ENCODE measurements around the gene FLT4.

FLT4 gene

GRCh38 chr5:180595381-180596114 lies 53.9 kb downstream of the FLT4 start:
- H3K27ac ChIP-seq = no peak overlapping the region

GRCh38 chr5:180595046-180595379 lies 54.4 kb downstream of the FLT4 start:
- no peak overlapping the region for H3K27ac ChIP-seq
- peaks cover 19% of the 10 kb centered on the region for H4K20me1 ChIP-seq
- H3K9ac ChIP-seq = no peak overlapping the region
- no peaks in the 10 kb centered on the region for H3K9me3 ChIP-seq
- TF ChIP-seq Cebpa-rat (IDR thresholded peaks at IDR 0.05) = no peak
- no peak overlapping the region for H3K4me2 ChIP-seq
- H3K4me1 ChIP-seq = peaks cover 38% of the 10 kb centered on the region
- no peak overlapping the region for H3K4me3 ChIP-seq
- peaks cover 40% of the 10 kb centered on the region for H3K27me3 ChIP-seq
- H3K36me3 ChIP-seq = no peaks in the 10 kb centered on the region

More at GRCh38 chr5:180595381-180596114, 53.9 kb downstream of the FLT4 start:
- Histone ChIP-seq H3K4me1 (peaks cover 44% of the 10 kb centered on the region), H3K4me3 (no peak overlapping the region), H4K20me1 (peaks cover 17% of the 10 kb centered on the region), H3K9me3 (no peaks in the 10 kb centered on the region), H3K36me3 (no peaks in the 10 kb centered on the region), H3K4me2 (no peak overlapping the region), H3K9ac (no peak overlapping the region), H3K27me3 (peaks cover 35% of the 10 kb centered on the region)
- no peak for TF ChIP-seq Cebpa-rat (IDR thresholded peaks at IDR 0.05)

GRCh38 chr5:180594311-180595045 lies 54.9 kb downstream of the FLT4 start:
- no peaks in the 10 kb centered on the region for H3K36me3 ChIP-seq
- H3K4me2 ChIP-seq = no peak overlapping the region
- H3K9me3 ChIP-seq = no peaks in the 10 kb centered on the region
- H3K4me3 ChIP-seq = no peak overlapping the region
- no peak overlapping the region for H3K9ac ChIP-seq
- TF ChIP-seq Cebpa-rat (IDR thresholded peaks at IDR 0.05) = no peak
- H3K4me1 ChIP-seq = peaks cover 33% of the 10 kb centered on the region
- H3K27me3 ChIP-seq = peaks cover 45% of the 10 kb centered on the region
- no peak overlapping the region for H3K27ac ChIP-seq
- peaks cover 19% of the 10 kb centered on the region for H4K20me1 ChIP-seq

- TF ChIP-seq Cebpa-rat (IDR thresholded peaks at IDR 0.05) = no peak
- no peak overlapping the region for H3K4me3 ChIP-seq
- no peak overlapping the region for H3K4me2 ChIP-seq
- peaks cover 19% of the 10 kb centered on the region for H4K20me1 ChIP-seq
- H3K36me3 ChIP-seq = no peaks in the 10 kb centered on the region
- no peak overlapping the region for H3K9ac ChIP-seq
- no peak overlapping the region for H3K27ac ChIP-seq
- H3K4me1 ChIP-seq = peaks cover 27% of the 10 kb centered on the region
- peaks cover 54% of the 10 kb centered on the region for H3K27me3 ChIP-seq
- H3K9me3 ChIP-seq = no peaks in the 10 kb centered on the region
These were observed 55.8 kb downstream of the FLT4 start for GRCh38 chr5:180593446-180594206.

GRCh38 chr5:180592176-180592575 lies 57.2 kb downstream of the FLT4 start:
- H3K9me3 ChIP-seq = no peaks in the 10 kb centered on the region
- no peak overlapping the region for H3K9ac ChIP-seq
- peaks cover 19% of the 10 kb centered on the region for H4K20me1 ChIP-seq
- H3K27ac ChIP-seq = no peak overlapping the region
- no peaks in the 10 kb centered on the region for H3K36me3 ChIP-seq
- peaks cover 54% of the 10 kb centered on the region for H3K27me3 ChIP-seq
- no peak for TF ChIP-seq Cebpa-rat (IDR thresholded peaks at IDR 0.05)
- no peak overlapping the region for H3K4me2 ChIP-seq
- H3K4me3 ChIP-seq = no peak overlapping the region
- peaks cover 12% of the 10 kb centered on the region for H3K4me1 ChIP-seq

- H3K9ac ChIP-seq = no peak within 1 kb of the TSS
- no peaks in the 10 kb centered on the region for H3K36me3 ChIP-seq
- H3K4me2 ChIP-seq = no peak within 1 kb of the TSS
- peaks cover 54% of the 10 kb centered on the region for H3K27me3 ChIP-seq
- TF ChIP-seq Cebpa-rat (IDR thresholded peaks at IDR 0.05) = no peak
- peaks cover 5% of the 10 kb centered on the region for H3K4me1 ChIP-seq
- peaks cover 19% of the 10 kb centered on the region for H4K20me1 ChIP-seq
- no peaks in the 10 kb centered on the region for H3K9me3 ChIP-seq
- H3K4me3 ChIP-seq = no peak within 1 kb of the TSS
- H3K27ac ChIP-seq = no peak within 1 kb of the TSS
These were observed 58.0 kb downstream of the FLT4 start, which contains the start of gene SCGB3A1 for GRCh38 chr5:180591311-180591887. TSS of gene SCGB3A1 (minus strand) at chr5:180591499. CDS start at chr5:180591462, 37 bp downstream.

DNA sequence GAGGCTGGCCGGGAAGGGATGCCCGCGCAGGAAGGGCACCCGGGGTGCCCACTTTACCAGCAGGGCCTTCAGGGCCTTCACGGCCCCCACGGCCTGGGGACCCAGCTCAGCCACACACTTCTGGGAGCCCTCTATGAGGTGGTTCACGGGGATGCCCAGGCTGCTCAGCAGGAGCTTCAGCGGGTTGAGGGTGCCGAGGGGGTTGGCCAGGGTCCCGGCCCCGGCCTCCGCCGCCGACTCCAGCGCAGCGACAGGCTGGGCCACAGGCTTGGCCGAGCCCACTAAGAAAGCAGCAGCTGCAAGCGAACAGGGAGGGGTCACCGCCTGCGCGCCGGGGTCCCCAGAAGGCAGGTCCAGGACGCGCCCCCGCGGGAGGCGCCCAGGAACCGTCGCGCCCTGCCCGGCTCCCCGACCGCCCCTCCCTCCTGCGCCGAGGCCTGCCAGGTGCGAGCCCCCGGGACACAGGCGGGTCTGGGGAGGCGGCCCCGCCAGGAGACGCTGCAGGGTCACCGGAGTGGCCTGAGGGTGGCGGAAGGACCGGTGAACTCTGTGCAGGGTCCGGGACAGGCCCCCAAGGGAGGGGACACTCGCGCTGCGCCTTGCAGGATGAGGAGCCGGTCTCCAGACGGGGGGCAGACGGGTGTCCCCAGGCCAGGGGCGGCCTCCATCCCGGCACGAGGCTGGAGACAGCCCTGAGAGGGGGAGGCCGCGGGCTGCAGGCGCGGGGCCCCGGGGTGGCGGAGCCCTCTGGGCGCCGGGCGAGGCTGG lies 58.7 kb downstream of the FLT4 start:
- H3K4me1 ChIP-seq = no peaks in the 10 kb centered on the region
- H3K27me3 ChIP-seq = peaks cover 54% of the 10 kb centered on the region
- H3K36me3 ChIP-seq = no peaks in the 10 kb centered on the region
- H3K4me2 ChIP-seq = no peak overlapping the region
- H4K20me1 ChIP-seq = peaks cover 19% of the 10 kb centered on the region
- no peaks in the 10 kb centered on the region for H3K9me3 ChIP-seq
- no peak overlapping the region for H3K4me3 ChIP-seq
- H3K9ac ChIP-seq = no peak overlapping the region
- H3K27ac ChIP-seq = no peak overlapping the region
- no peak for TF ChIP-seq Cebpa-rat (IDR thresholded peaks at IDR 0.05)

- Histone ChIP-seq H3K36me3 (no peaks in the 10 kb centered on the region), H4K20me1 (peaks cover 19% of the 10 kb centered on the region), H3K4me3 (no peak overlapping the region), H3K4me2 (no peak overlapping the region), H3K27me3 (peaks cover 54% of the 10 kb centered on the region), H3K4me1 (no peaks in the 10 kb centered on the region), H3K9me3 (no peaks in the 10 kb centered on the region), H3K9ac (no peak overlapping the region), H3K27ac (no peak overlapping the region)
- TF ChIP-seq Cebpa-rat (IDR thresholded peaks at IDR 0.05) = no peak
These were observed 59.4 kb downstream of the FLT4 start for GRCh38 chr5:180589771-180590542.

Data from BLaER1 (cell line).